WTC11 (cell line): Measurements from ENCODE around the gene SPRR2G. TPM values are rescaled to one million over a fixed set of nuclear protein-coding genes. Genes with fewer than 3 reads are reported as not detected.

ENCODE experiments used
- ATAC-seq: fragments of 200-7000 bp; cut with Tn5 transposase; 2 replicates; pipeline ENCODE4 v1.10.0; 2021; ENCODE audit warnings: mild to moderate bottlenecking, moderate library complexity
- CTCF ChIA-PET: fragments of 300-600 bp; sonication (Branson Sonifier 250); formaldehyde crosslinking; loops from one replicate; lab custom pipeline; 2021; ENCODE audit warnings: antibody characterized with exemption; lab: Charles Lee
- POLR2A ChIA-PET: fragments of 350-600 bp; sonication (Branson Sonifier 250); formaldehyde crosslinking; loops from one replicate; lab custom pipeline; 2021; ENCODE audit warnings: antibody characterized with exemption; lab: Charles Lee
- DNase-seq: peaks from one replicate; pipeline ENCODE4 v3.0.0; 2021; ENCODE audit warnings: low spot score
- H3K27ac Mint-ChIP-seq: 2 replicates; pipeline ENCODE4 v1.8.0; 2021; ENCODE audit warnings: mixed read lengths
- H3K27me3 Mint-ChIP-seq: 2 replicates; pipeline ENCODE4 v1.8.0; 2021; ENCODE audit warnings: low read depth, mild to moderate bottlenecking, moderate library complexity, mixed read lengths
- H3K36me3 Mint-ChIP-seq: 2 replicates; pipeline ENCODE4 v1.8.0; 2021; ENCODE audit warnings: mixed read lengths
- H3K4me1 Mint-ChIP-seq: 2 replicates; pipeline ENCODE4 v1.8.0; 2022; ENCODE audit warnings: mixed read lengths
- H3K4me3 Mint-ChIP-seq: 2 replicates; pipeline ENCODE4 v1.8.0; 2021; ENCODE audit warnings: mild to moderate bottlenecking, moderate library complexity, mixed read lengths
- H3K9me3 Mint-ChIP-seq: 2 replicates; pipeline ENCODE4 v1.8.0; 2021; ENCODE audit warnings: mixed read lengths
- HMGA2 ChIP-seq: fragments of 250-450 bp; sonication (Bioruptor Pico); IDR thresholded peaks from 2 replicates; pipeline ENCODE4 v1.4.0; 2021; ENCODE audit warnings: mild to moderate bottlenecking, moderate library complexity
- JAZF1 ChIP-seq: fragments of 250-450 bp; sonication (Bioruptor Pico); IDR thresholded peaks from 2 replicates; pipeline ENCODE4 v1.9.0; 2021; ENCODE audit warnings: moderate library complexity, mild to moderate bottlenecking, inconsistent platforms
- total RNA-seq: library from RNA; stranded (reverse); gene quantifications from 3 replicates; pipeline ENCODE4 v1.2.3, GENCODE V29; 2021
- TF ChIP-seq, protein P1 (sequence below): sonication (generic); formaldehyde crosslinking; IDR thresholded peaks from 2 replicates; pipeline ENCODE4 v1.8.1; 2022; ENCODE audit warnings: mild to moderate bottlenecking, moderate library complexity, missing genetic modification reagents
- TF ChIP-seq, protein P2 (sequence below): sonication (generic); formaldehyde crosslinking; IDR thresholded peaks from 2 replicates; pipeline ENCODE4 v1.8.0; 2023; ENCODE audit warnings: missing genetic modification reagents, mild to moderate bottlenecking, borderline replicate concordance
- TF ChIP-seq, protein P3 (sequence below): sonication (generic); formaldehyde crosslinking; IDR thresholded peaks from 2 replicates; pipeline ENCODE4 v1.8.0; 2023; ENCODE audit warnings: mild to moderate bottlenecking, missing genetic modification reagents
- TF ChIP-seq, protein P4 (sequence below): sonication (generic); formaldehyde crosslinking; IDR thresholded peaks from 2 replicates; pipeline ENCODE4 v1.8.1; 2023; ENCODE audit warnings: mild to moderate bottlenecking, missing genetic modification reagents

SPRR2G gene
- total RNA-seq, 1 experiment from 2014 or later, result not detected

DNA sequence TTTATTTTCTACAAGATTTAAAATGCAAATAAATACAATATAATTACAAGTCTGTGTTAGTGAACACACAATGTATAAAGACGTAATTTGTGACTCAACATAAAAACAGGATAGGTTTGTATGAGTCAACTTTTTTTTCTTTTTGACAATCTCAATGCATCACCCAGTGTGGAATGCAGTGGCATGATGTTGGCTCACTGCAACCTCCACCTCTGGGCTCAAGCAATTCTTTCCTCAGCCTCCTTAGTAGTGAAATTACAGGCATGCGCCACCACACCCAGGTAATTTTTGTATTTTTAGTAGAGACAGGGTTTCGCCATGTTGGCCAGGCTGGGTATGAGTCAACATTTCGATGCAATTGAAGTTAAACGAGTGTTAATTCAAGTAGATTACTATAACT lies 50.4 kb downstream of the SPRR2G start:
- peaks cover 17% of the 10 kb centered on the region for H3K9me3 Mint-ChIP-seq
- ChIA-PET CTCF (no interaction called here), POLR2A (no interaction called here)
- TF ChIP-seq HMGA2 (CRISPR knock-in tag) (no peak), JAZF1 (CRISPR knock-in tag) (no peak)
- TF ChIP-seq, protein P1, sequence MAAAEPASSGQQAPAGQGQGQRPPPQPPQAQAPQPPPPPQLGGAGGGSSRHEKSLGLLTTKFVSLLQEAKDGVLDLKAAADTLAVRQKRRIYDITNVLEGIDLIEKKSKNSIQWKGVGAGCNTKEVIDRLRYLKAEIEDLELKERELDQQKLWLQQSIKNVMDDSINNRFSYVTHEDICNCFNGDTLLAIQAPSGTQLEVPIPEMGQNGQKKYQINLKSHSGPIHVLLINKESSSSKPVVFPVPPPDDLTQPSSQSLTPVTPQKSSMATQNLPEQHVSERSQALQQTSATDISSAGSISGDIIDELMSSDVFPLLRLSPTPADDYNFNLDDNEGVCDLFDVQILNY, result no peak
- TF ChIP-seq, protein P2, sequence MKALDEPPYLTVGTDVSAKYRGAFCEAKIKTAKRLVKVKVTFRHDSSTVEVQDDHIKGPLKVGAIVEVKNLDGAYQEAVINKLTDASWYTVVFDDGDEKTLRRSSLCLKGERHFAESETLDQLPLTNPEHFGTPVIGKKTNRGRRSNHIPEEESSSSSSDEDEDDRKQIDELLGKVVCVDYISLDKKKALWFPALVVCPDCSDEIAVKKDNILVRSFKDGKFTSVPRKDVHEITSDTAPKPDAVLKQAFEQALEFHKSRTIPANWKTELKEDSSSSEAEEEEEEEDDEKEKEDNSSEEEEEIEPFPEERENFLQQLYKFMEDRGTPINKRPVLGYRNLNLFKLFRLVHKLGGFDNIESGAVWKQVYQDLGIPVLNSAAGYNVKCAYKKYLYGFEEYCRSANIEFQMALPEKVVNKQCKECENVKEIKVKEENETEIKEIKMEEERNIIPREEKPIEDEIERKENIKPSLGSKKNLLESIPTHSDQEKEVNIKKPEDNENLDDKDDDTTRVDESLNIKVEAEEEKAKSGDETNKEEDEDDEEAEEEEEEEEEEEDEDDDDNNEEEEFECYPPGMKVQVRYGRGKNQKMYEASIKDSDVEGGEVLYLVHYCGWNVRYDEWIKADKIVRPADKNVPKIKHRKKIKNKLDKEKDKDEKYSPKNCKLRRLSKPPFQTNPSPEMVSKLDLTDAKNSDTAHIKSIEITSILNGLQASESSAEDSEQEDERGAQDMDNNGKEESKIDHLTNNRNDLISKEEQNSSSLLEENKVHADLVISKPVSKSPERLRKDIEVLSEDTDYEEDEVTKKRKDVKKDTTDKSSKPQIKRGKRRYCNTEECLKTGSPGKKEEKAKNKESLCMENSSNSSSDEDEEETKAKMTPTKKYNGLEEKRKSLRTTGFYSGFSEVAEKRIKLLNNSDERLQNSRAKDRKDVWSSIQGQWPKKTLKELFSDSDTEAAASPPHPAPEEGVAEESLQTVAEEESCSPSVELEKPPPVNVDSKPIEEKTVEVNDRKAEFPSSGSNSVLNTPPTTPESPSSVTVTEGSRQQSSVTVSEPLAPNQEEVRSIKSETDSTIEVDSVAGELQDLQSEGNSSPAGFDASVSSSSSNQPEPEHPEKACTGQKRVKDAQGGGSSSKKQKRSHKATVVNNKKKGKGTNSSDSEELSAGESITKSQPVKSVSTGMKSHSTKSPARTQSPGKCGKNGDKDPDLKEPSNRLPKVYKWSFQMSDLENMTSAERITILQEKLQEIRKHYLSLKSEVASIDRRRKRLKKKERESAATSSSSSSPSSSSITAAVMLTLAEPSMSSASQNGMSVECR (CRISPR knock-in tag), result no peak
- TF ChIP-seq, protein P3, sequence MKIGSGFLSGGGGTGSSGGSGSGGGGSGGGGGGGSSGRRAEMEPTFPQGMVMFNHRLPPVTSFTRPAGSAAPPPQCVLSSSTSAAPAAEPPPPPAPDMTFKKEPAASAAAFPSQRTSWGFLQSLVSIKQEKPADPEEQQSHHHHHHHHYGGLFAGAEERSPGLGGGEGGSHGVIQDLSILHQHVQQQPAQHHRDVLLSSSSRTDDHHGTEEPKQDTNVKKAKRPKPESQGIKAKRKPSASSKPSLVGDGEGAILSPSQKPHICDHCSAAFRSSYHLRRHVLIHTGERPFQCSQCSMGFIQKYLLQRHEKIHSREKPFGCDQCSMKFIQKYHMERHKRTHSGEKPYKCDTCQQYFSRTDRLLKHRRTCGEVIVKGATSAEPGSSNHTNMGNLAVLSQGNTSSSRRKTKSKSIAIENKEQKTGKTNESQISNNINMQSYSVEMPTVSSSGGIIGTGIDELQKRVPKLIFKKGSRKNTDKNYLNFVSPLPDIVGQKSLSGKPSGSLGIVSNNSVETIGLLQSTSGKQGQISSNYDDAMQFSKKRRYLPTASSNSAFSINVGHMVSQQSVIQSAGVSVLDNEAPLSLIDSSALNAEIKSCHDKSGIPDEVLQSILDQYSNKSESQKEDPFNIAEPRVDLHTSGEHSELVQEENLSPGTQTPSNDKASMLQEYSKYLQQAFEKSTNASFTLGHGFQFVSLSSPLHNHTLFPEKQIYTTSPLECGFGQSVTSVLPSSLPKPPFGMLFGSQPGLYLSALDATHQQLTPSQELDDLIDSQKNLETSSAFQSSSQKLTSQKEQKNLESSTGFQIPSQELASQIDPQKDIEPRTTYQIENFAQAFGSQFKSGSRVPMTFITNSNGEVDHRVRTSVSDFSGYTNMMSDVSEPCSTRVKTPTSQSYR (CRISPR knock-in tag), result no peak
- TF ChIP-seq, protein P4, sequence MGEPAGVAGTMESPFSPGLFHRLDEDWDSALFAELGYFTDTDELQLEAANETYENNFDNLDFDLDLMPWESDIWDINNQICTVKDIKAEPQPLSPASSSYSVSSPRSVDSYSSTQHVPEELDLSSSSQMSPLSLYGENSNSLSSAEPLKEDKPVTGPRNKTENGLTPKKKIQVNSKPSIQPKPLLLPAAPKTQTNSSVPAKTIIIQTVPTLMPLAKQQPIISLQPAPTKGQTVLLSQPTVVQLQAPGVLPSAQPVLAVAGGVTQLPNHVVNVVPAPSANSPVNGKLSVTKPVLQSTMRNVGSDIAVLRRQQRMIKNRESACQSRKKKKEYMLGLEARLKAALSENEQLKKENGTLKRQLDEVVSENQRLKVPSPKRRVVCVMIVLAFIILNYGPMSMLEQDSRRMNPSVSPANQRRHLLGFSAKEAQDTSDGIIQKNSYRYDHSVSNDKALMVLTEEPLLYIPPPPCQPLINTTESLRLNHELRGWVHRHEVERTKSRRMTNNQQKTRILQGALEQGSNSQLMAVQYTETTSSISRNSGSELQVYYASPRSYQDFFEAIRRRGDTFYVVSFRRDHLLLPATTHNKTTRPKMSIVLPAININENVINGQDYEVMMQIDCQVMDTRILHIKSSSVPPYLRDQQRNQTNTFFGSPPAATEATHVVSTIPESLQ (CRISPR knock-in tag), result no peak
- TF ChIP-seq, all 79 proteins: peak for 0
- no peak overlapping the region for H3K4me3 Mint-ChIP-seq
- H3K27me3 Mint-ChIP-seq, result no peaks in the 10 kb centered on the region
- no peak for ATAC-seq
- no peak for DNase-seq
- H3K4me1 Mint-ChIP-seq, result no peaks in the 10 kb centered on the region
- no peaks in the 10 kb centered on the region for H3K36me3 Mint-ChIP-seq
- no peak overlapping the region for H3K27ac Mint-ChIP-seq

Other genes starting within 250 kb of the SPRR2G start
- not detected in 3 replicates for gene IVL, start 242.3 kb downstream of the SPRR2G start, total RNA-seq
- gene SPRR5, start 203.7 kb downstream of the SPRR2G start, total RNA-seq, result not detected in 3 replicates
- not detected in 3 replicates for gene SPRR4, start 180.2 kb downstream of the SPRR2G start, total RNA-seq
- gene SPRR1A, start 166.8 kb downstream of the SPRR2G start, total RNA-seq, result not detected in 3 replicates
- gene SPRR3, start 149.1 kb downstream of the SPRR2G start, total RNA-seq, result not detected in 3 replicates
- not detected in 3 replicates for gene SPRR1B, start 119.7 kb downstream of the SPRR2G start, total RNA-seq
- not detected in 3 replicates for gene SPRR2D, start 109.8 kb downstream of the SPRR2G start, total RNA-seq
- not detected in 3 replicates for gene SPRR2A, start 93.4 kb downstream of the SPRR2G start, total RNA-seq
- not detected in 3 replicates for gene SPRR2B, start 79.3 kb downstream of the SPRR2G start, total RNA-seq
- gene SPRR2E, start 56.4 kb downstream of the SPRR2G start, total RNA-seq, result not detected in 3 replicates
- not detected in 3 replicates for gene SPRR2F, start 37.4 kb downstream of the SPRR2G start, total RNA-seq
- gene LELP1, start 52.5 kb upstream of the SPRR2G start, total RNA-seq, result not detected in 3 replicates
- gene PRR9, start 66.7 kb upstream of the SPRR2G start, total RNA-seq, result not detected in 3 replicates
- not detected in 3 replicates for gene LORICRIN, start 108.8 kb upstream of the SPRR2G start, total RNA-seq
- not detected in 3 replicates for gene PGLYRP3, start 162.1 kb upstream of the SPRR2G start, total RNA-seq
- gene PGLYRP4, start 198.0 kb upstream of the SPRR2G start, total RNA-seq, result not detected in 3 replicates
- gene S100A9, start 207.0 kb upstream of the SPRR2G start, total RNA-seq, result 0.33 to 0.37 TPM in 2 of 3 replicates, not detected in the other
- gene S100A12, start 224.7 kb upstream of the SPRR2G start, total RNA-seq, result not detected in 3 replicates
- gene S100A8, start 240.2 kb upstream of the SPRR2G start, total RNA-seq, result 1.4 TPM in 1 of 3 replicates, not detected in the others